SJCRH30 (cell line): Measurements from ENCODE around the gene POP4. TPM values are rescaled to one million over a fixed set of nuclear protein-coding genes. Genes with fewer than 3 reads are reported as not detected.
"Not testable (repeated sequence)": the region's sequence is repeated elsewhere in the genome, so short reads cannot be mapped to it uniquely, and the experiment has no call there.

ENCODE experiments used
- DNase-seq, 2 experiments: peaks; one replicate each; pipeline ENCODE4 v3.0.0-alpha.2; 2015 to 2020
- H3K27ac ChIP-seq: fragments of 250-450 bp; sonication (Bioruptor Pico); 2 replicates; pipeline ENCODE4 v1.5.1; 2020; ENCODE audit warnings: mild to moderate bottlenecking, moderate library complexity
- H3K27me3 ChIP-seq: fragments of 250-450 bp; sonication (Bioruptor Pico); 2 replicates; pipeline ENCODE4 v1.5.1; 2020; ENCODE audit warnings: mild to moderate bottlenecking, moderate library complexity
- H3K36me3 ChIP-seq: fragments of 250-450 bp; sonication (Bioruptor Pico); 2 replicates; pipeline ENCODE4 v1.5.1; 2020; ENCODE audit warnings: mild to moderate bottlenecking, moderate library complexity
- H3K4me1 ChIP-seq: fragments of 250-450 bp; sonication (Bioruptor Pico); 2 replicates; pipeline ENCODE4 v1.5.1; 2020; ENCODE audit warnings: mild to moderate bottlenecking, moderate library complexity
- H3K4me3 ChIP-seq: fragments of 250-450 bp; sonication (Bioruptor Pico); 2 replicates; pipeline ENCODE4 v1.5.1; 2020; ENCODE audit warnings: mild to moderate bottlenecking, moderate library complexity
- H3K9me3 ChIP-seq: fragments of 250-450 bp; sonication (Bioruptor Pico); replicated peaks from 2 replicates; pipeline ENCODE4 v1.5.1; 2020; ENCODE audit warnings: mild to moderate bottlenecking, moderate library complexity
- total RNA-seq: library from RNA; depleted of rRNA; stranded (reverse); fragments of >200 nt; shearing (Covaris generic); gene quantifications from 2 replicates; pipeline ENCODE4 v1.2.3, GENCODE V29; 2014; rRNA removed

The POP4 gene
- total RNA-seq: 81.1 and 81.9 TPM in 2 replicates

GRCh38 chr19:29605653-29606419 is at the start of gene POP4:
Gene POP4 (plus strand): TSS chr19:29606283. CDS start chr19:29606319, 36 bp downstream.
- H3K4me3 ChIP-seq: peak within 1 kb of the TSS; percentile 84
- no peaks in the 10 kb centered on the region for H3K27me3 ChIP-seq
- H3K9me3 ChIP-seq: no peaks in the 10 kb centered on the region
- peak within 1 kb of the TSS; percentile 84 for H3K27ac ChIP-seq
- no peaks in the 10 kb centered on the region for H3K36me3 ChIP-seq
- no peaks in the 10 kb centered on the region for H3K4me1 ChIP-seq
- peak; percentile 97 for DNase-seq

GRCh38 chr19:29559110-29559509 is 47.0 kb upstream of the POP4 start:
- H3K4me3 ChIP-seq, H3K36me3 ChIP-seq, H3K27me3 ChIP-seq, DNase-seq, H3K27ac ChIP-seq, H3K4me1 ChIP-seq, H3K9me3 ChIP-seq: not testable (repeated sequence)

GRCh38 chr19:29559743-29560142 is 46.3 kb upstream of the POP4 start:
- Histone ChIP-seq H3K4me1 (no peaks in the 10 kb centered on the region), H3K4me3 (no peak overlapping the region), H3K36me3 (no peaks in the 10 kb centered on the region), H3K9me3 (no peaks in the 10 kb centered on the region), H3K27ac (no peak overlapping the region), H3K27me3 (peaks cover 9% of the 10 kb centered on the region)
- DNase-seq: no peak

- DNase-seq: no peak
- H3K4me1 ChIP-seq: no peaks in the 10 kb centered on the region
- no peaks in the 10 kb centered on the region for H3K36me3 ChIP-seq
- H3K4me3 ChIP-seq: no peak overlapping the region
- peaks cover 9% of the 10 kb centered on the region for H3K27me3 ChIP-seq
- H3K9me3 ChIP-seq: no peaks in the 10 kb centered on the region
- no peak overlapping the region for H3K27ac ChIP-seq
Measured at GRCh38 chr19:29560313-29561075, 45.6 kb upstream of the POP4 start.

GRCh38 chr19:29561601-29562000 is 44.5 kb upstream of the POP4 start:
- Histone ChIP-seq H3K36me3 (no peaks in the 10 kb centered on the region), H3K4me1 (no peaks in the 10 kb centered on the region), H3K27ac (no peak overlapping the region), H3K9me3 (no peaks in the 10 kb centered on the region), H3K4me3 (no peak overlapping the region), H3K27me3 (peaks cover 9% of the 10 kb centered on the region)
- DNase-seq: no peak

GRCh38 chr19:29562299-29563297 is 43.5 kb upstream of the POP4 start:
- Histone ChIP-seq H3K27ac (no peak overlapping the region), H3K36me3 (no peaks in the 10 kb centered on the region), H3K9me3 (no peaks in the 10 kb centered on the region), H3K4me3 (no peak overlapping the region), H3K27me3 (peaks cover 9% of the 10 kb centered on the region; the same call in 1 of the 2 replicates), H3K4me1 (no peaks in the 10 kb centered on the region)
- DNase-seq: no peak

GRCh38 chr19:29563486-29564101 is 42.5 kb upstream of the POP4 start:
- H3K4me3 ChIP-seq: no peak overlapping the region
- DNase-seq: no peak
- no peak overlapping the region for H3K27ac ChIP-seq
- peaks cover 9% of the 10 kb centered on the region; the same call in 1 of the 2 replicates for H3K27me3 ChIP-seq
- H3K36me3 ChIP-seq: no peaks in the 10 kb centered on the region
- H3K9me3 ChIP-seq: no peaks in the 10 kb centered on the region
- H3K4me1 ChIP-seq: no peaks in the 10 kb centered on the region

- no peak for DNase-seq
- peaks cover 9% of the 10 kb centered on the region; the same call in 1 of the 2 replicates for H3K27me3 ChIP-seq
- no peaks in the 10 kb centered on the region for H3K9me3 ChIP-seq
- no peaks in the 10 kb centered on the region for H3K36me3 ChIP-seq
- no peak overlapping the region for H3K27ac ChIP-seq
- no peaks in the 10 kb centered on the region for H3K4me1 ChIP-seq
- no peak overlapping the region for H3K4me3 ChIP-seq
Measured at GRCh38 chr19:29564574-29565005, 41.5 kb upstream of the POP4 start.

GRCh38 chr19:29565171-29565570 is 40.9 kb upstream of the POP4 start:
- no peak overlapping the region for H3K27ac ChIP-seq
- H3K36me3 ChIP-seq: no peaks in the 10 kb centered on the region
- H3K9me3 ChIP-seq: no peaks in the 10 kb centered on the region
- no peak overlapping the region for H3K4me3 ChIP-seq
- H3K4me1 ChIP-seq: no peaks in the 10 kb centered on the region
- no peak for DNase-seq
- H3K27me3 ChIP-seq: peaks cover 9% of the 10 kb centered on the region; the same call in 1 of the 2 replicates

- Histone ChIP-seq H3K36me3 (no peaks in the 10 kb centered on the region), H3K4me1 (no peaks in the 10 kb centered on the region), H3K27me3 (peaks cover 14% of the 10 kb centered on the region; the same call in 1 of the 2 replicates), H3K27ac (no peak overlapping the region), H3K9me3 (no peaks in the 10 kb centered on the region), H3K4me3 (no peak overlapping the region)
- no peak for DNase-seq
Measured at GRCh38 chr19:29566496-29567054, 39.5 kb upstream of the POP4 start.

- H3K4me3 ChIP-seq: no peak overlapping the region
- H3K36me3 ChIP-seq: no peaks in the 10 kb centered on the region
- H3K4me1 ChIP-seq: no peaks in the 10 kb centered on the region
- H3K27ac ChIP-seq: no peak overlapping the region
- DNase-seq: no peak
- H3K27me3 ChIP-seq: peaks cover 14% of the 10 kb centered on the region; the same call in 1 of the 2 replicates
- no peaks in the 10 kb centered on the region for H3K9me3 ChIP-seq
Measured at GRCh38 chr19:29567366-29567915, 38.6 kb upstream of the POP4 start.

- no peak overlapping the region for H3K27ac ChIP-seq
- H3K4me3 ChIP-seq: no peak overlapping the region
- no peaks in the 10 kb centered on the region for H3K4me1 ChIP-seq
- H3K27me3 ChIP-seq: peaks cover 18% of the 10 kb centered on the region
- DNase-seq: no peak
- no peaks in the 10 kb centered on the region for H3K36me3 ChIP-seq
- H3K9me3 ChIP-seq: no peaks in the 10 kb centered on the region
Measured at GRCh38 chr19:29568036-29569025, 37.8 kb upstream of the POP4 start.
